Measurements from ENCODE around the gene TRIM69. TPM values are rescaled to one million over a fixed set of nuclear protein-coding genes. Genes with fewer than 3 reads are reported as not detected.

Gene TRIM69
- total RNA-seq, 6 donors from 2014 or later = 10.3 to 29.3 (median 18.3) TPM

- peaks cover 36 to 64% (median 42%) of the 10 kb centered on the region in 4 donors for H3K36me3 ChIP-seq
- H3K4me1 ChIP-seq = peaks cover 36 to 59% (median 49%) of the 10 kb centered on the region in 4 donors
- 75 to 76% methylated on average over 2 of the region's 2 CpGs for WGBS, 2 donors
- no peaks in the 10 kb centered on the region for H3K9me3 ChIP-seq
- DNase-seq (no peak), ATAC-seq (ENCODE audit: low FRiP score in 2 of 2) (no peak)
- TF ChIP-seq POLR2A (IDR thresholded peaks at IDR 0.05) (no peak), POLR2AphosphoS5 (IDR thresholded peaks at IDR 0.05) (no peak), CTCF (IDR thresholded peaks at IDR 0.05) (no peak), EP300 (IDR thresholded peaks at IDR 0.05) (no peak)
- H3K27me3 ChIP-seq = no peaks in the 10 kb centered on the region
- peak overlapping the region in 2 of 4 donors; percentile 35 to 100 for H3K27ac ChIP-seq
- peak overlapping the region in 1 of 4 donors; percentile 67 for H3K4me3 ChIP-seq
These were observed 20.5 kb upstream of the TRIM69 start for GRCh38 chr15:44715797-44716334.

DNA sequence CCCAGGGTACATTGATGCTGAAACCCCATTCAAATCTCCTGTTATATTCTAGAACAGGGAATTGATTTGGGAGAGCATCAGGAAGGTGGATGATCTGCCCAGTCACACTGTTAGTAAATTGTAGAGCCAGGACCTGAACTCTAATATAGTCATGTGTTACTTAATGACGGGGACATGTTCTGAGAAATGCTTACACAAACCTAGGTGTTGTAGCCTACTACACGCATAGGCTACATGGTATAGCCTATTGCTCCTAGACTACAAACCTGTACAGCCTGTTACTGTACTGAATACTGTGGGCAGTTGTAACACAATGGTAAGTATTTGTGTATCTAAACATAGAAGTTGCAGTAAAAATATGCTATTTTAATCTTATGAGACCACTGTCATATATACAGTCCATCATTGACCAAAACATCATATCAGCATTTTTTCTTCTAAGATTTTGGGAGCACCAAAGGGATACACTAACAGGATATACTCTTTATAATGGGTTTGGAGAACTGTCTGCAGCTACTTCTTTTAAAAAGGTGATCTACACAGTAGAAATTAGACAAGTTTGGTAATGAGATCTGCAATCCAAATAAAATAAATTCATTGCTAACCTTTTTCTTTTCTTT, 19.2 kb upstream of the TRIM69 start:
- no peak for ATAC-seq (ENCODE audit: low FRiP score in 2 of 2)
- H3K27me3 ChIP-seq = no peaks in the 10 kb centered on the region
- no peaks in the 10 kb centered on the region for H3K9me3 ChIP-seq
- peak overlapping the region in 1 of 4 donors; percentile 31 for H3K27ac ChIP-seq
- 63 to 75% methylated on average over 2 of the region's 2 CpGs for WGBS, 2 donors
- peaks cover 36 to 59% (median 49%) of the 10 kb centered on the region in 4 donors for H3K4me1 ChIP-seq
- TF ChIP-seq EP300 (IDR thresholded peaks at IDR 0.05) = no peak
- no peak for TF ChIP-seq CTCF (IDR thresholded peaks at IDR 0.05)
- no peak for TF ChIP-seq POLR2AphosphoS5 (IDR thresholded peaks at IDR 0.05)
- no peak for TF ChIP-seq POLR2A (IDR thresholded peaks at IDR 0.05)
- DNase-seq = no peak
- peaks cover 36 to 64% (median 42%) of the 10 kb centered on the region in 4 donors for H3K36me3 ChIP-seq
- no peak overlapping the region for H3K4me3 ChIP-seq

GRCh38 chr15:44718180-44718926, 18.0 kb upstream of the TRIM69 start:
- Histone ChIP-seq H3K4me1 (peaks cover 35 to 60% (median 49%) of the 10 kb centered on the region in 4 donors), H3K27ac (peak overlapping the region in 2 of 4 donors; percentile 5 to 10)
- ATAC-seq (ENCODE audit: low FRiP score in 2 of 2) = no peak

GRCh38 chr15:44718927-44719292, 17.4 kb upstream of the TRIM69 start:
- Histone ChIP-seq H3K4me1 (peaks cover 29 to 58% (median 48%) of the 10 kb centered on the region in 4 donors), H3K36me3 (peaks cover 36 to 64% (median 42%) of the 10 kb centered on the region in 4 donors), H3K27me3 (no peaks in the 10 kb centered on the region), H3K9me3 (no peaks in the 10 kb centered on the region), H3K27ac (peak overlapping the region in 2 of 4 donors; percentile 10 to 27), H3K4me3 (no peak overlapping the region)
- DNase-seq = no peak
- TF ChIP-seq POLR2AphosphoS5 (IDR thresholded peaks at IDR 0.05) = no peak
- TF ChIP-seq EP300 (IDR thresholded peaks at IDR 0.05) = no peak
- peak in 1 of 4 donors; percentile 10 for TF ChIP-seq POLR2A (IDR thresholded peaks at IDR 0.05)
- 88 to 92% methylated on average over 8 of the region's 8 CpGs for WGBS, 2 donors
- ATAC-seq (ENCODE audit: low FRiP score in 2 of 2) = no peak

More at GRCh38 chr15:44718180-44718926, 18.0 kb upstream of the TRIM69 start:
- WGBS, 2 donors = 66 to 88% methylated on average over 4 of the region's 4 CpGs
- no peaks in the 10 kb centered on the region for H3K9me3 ChIP-seq
- peaks cover 36 to 64% (median 42%) of the 10 kb centered on the region in 4 donors for H3K36me3 ChIP-seq
- TF ChIP-seq POLR2A (IDR thresholded peaks at IDR 0.05) (no peak), EP300 (IDR thresholded peaks at IDR 0.05) (no peak), POLR2AphosphoS5 (IDR thresholded peaks at IDR 0.05) (no peak), CTCF (IDR thresholded peaks at IDR 0.05) (no peak)
- no peak for DNase-seq
- no peak overlapping the region for H3K4me3 ChIP-seq
- H3K27me3 ChIP-seq = no peaks in the 10 kb centered on the region
